Fibroblast of upper back skin (primary cell): Measurements from ENCODE around the gene MLLT10.

Source experiments
- DNase-seq: peaks from one replicate; pipeline ENCODE4 v3.0.0-alpha.2; 2013

The MLLT10 gene

GRCh38 chr10:21650353-21650752 is 116.3 kb downstream of the MLLT10 start:
- DNase-seq, result peak; percentile 18

DNA sequence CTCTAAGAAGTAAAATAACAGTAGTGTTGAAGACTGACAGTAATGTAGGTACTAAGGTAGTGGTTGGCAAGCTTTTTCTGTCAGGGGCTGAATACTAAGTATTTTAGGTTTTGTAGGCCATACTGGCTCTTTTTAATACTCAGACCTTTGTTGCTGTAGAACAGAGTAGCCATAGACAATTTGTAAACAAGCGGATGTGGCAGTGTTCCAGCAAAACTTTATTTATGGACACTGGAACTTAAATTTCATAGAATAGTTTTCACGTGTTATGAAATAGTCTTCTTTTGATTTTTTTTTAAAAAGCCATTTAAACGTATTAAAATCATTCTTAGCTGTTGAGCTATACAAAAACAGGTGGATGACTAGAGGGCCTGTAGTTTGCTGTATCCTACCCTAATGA is 121.2 kb downstream of the MLLT10 start:
- DNase-seq, result no peak

- DNase-seq, result no peak
Observed at GRCh38 chr10:21655687-21656086, 121.7 kb downstream of the MLLT10 start.

- DNase-seq, result no peak
Observed at GRCh38 chr10:21661087-21661486, 127.1 kb downstream of the MLLT10 start.

GRCh38 chr10:21661935-21662334 is 127.9 kb downstream of the MLLT10 start:
- DNase-seq, result no peak

- DNase-seq, result no peak
Observed at GRCh38 chr10:21662635-21663034, 128.6 kb downstream of the MLLT10 start.

DNA sequence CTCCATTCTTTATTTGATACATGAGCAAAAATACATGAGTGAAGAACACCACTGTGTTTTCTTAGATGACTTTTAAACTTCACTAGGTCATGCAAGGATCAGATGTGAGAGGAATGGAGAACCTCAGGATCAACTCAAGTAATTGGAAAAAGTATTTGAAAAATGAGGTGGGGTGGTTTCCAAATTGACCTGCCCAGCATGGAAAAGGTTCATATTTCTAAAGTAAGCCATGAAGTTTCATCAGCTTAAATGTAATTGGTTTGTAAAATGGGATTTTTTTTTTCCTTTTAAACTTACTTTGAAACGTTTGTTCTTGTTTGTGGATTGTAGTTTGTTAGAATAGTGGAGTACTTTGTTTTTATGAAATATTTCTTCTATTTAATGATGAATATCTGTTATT is 134.8 kb downstream of the MLLT10 start:
- DNase-seq, result peak; percentile 51

DNA sequence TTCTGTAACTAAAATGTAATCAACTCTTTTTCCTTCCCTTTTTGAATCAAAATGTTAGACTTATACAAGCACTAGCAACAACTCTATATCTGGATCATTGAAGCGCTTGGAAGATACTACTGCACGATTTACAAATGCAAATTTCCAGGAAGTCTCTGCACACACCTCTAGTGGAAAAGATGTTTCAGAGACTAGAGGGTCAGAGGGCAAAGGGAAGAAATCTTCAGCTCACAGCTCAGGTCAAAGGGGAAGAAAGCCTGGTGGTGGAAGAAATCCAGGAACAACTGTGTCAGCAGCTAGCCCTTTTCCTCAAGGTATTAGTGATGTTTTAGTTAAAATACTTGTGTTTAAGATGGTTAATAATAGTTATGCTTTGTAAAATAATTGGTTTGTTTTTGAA is 136.4 kb downstream of the MLLT10 start:
- no peak for DNase-seq

- no peak for DNase-seq
Observed at GRCh38 chr10:21673668-21674067, 139.6 kb downstream of the MLLT10 start.

GRCh38 chr10:21675157-21675796 is 141.2 kb downstream of the MLLT10 start:
- DNase-seq, result peak; percentile 25

DNA sequence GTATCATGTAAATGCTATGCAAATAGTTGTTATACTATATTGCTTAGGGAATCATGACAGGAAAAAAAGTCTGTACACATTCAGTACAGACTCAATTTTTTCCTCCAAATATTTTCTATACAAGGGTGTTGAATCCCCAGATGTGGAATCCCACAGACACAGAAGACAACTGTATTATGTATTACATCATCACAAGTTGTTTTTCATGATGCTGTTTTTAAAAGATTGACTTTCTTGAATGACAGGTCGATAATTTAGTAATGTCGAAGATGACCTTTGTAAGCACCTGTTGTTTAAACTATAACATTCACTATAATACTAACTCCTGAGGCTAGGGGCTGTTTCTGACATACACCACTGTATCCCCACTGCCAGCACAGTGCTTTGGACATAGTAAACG is 143.5 kb downstream of the MLLT10 start:
- DNase-seq, result no peak

GRCh38 chr10:21681156-21681555 is 147.1 kb downstream of the MLLT10 start:
- no peak for DNase-seq

GRCh38 chr10:21687266-21688008 is 153.4 kb downstream of the MLLT10 start:
- DNase-seq, result peak; percentile 82

GRCh38 chr10:21688009-21688332 is 153.9 kb downstream of the MLLT10 start:
- DNase-seq, result no peak

DNA sequence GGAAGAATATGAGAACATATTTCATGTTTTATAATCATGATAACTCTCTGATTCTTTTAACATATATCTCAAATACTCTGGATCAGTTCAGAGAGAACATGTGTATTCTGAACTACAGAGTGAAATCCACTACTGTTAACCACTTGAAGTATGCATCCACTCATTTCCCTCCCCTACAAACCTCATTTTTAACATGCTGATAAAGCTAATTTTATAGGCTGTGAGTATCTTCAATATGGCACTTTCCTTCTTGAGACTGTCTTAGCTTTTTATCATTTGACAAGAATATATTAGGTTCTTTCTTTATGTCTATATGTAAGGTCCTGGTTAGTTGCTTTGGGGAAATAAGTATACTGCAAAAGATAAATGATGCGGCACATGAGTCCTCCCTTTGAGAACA is 154.8 kb downstream of the MLLT10 start:
- no peak for DNase-seq

DNA sequence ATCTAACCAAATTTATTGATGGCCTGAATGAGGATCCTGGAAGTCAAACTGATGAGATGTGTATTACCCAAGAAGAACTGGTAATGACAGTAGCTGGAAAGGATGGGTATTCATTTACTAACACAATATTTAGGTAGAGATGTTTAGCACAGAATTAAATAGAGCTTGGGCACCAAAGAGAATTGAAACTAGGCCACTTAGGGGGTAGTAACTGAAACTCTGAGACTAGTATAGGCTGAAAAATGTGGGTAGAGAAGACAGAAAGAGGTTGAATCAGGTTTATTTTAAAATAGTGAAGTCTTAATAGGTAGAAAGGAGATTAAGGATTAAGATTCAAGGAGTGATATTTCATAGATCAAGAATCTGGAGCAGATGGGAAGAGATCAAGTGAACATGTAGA is 155.8 kb downstream of the MLLT10 start:
- DNase-seq, result no peak

- no peak for DNase-seq
Observed at GRCh38 chr10:21692916-21693315, 158.9 kb downstream of the MLLT10 start.

DNA sequence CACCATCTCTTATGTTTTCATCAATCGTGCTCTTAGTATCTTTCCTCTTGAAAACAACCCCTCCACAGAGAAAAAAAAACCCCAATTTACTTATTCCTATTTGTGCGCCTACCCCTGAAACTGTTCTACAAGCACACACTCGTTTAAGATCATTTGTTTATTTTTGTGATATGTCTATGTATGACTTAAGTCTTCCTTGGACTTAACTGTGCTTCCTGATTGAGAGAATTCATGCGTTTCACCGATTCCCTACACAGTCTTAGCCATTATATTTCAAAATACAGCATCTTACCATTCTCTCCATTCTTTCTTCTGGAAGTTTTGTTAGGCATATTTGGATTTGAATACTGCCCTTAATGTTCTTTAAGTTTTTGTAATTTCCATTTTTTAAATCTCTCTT is 159.4 kb downstream of the MLLT10 start:
- no peak for DNase-seq

DNA sequence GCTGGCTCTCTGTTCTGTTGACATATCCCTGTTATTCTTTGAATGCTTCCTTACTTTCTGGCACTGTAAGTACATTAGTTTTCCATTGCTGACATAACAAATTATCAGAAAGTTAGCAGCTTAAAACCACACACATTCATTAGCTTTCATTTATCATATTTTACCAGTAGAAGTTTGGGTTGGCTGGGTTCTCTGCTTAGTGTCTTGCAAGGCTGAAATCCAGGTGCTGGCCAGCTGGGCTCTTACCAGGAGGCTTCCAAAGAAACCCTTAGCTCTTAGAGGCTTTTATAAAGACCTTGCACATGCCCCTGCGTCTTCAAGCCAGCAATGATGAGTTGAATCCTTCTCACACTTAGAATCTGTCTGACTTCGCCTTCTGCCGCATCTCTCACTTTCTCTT is 160.6 kb downstream of the MLLT10 start:
- DNase-seq, result peak; percentile 92

- no peak for DNase-seq
Observed at GRCh38 chr10:21696302-21696701, 162.3 kb downstream of the MLLT10 start.

DNA sequence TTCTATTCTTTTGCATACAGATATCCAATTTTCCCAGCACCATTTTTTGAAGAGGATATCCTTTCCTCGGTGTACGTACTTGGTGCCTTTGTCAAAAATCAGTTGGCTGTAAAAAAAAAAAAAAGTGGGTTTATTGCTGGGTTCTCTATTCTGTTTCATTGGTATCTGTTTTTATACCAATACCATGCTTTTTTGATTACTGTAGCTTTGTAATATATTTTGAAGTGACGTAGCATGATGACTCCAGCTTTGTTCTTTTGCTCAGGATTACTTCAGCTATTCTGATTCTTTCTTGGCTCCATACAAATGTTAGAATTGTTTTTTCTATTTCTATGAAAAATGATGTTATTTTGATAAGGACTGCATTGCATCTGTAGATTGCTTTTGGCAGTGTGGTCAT is 165.5 kb downstream of the MLLT10 start:
- DNase-seq, result no peak

DNA sequence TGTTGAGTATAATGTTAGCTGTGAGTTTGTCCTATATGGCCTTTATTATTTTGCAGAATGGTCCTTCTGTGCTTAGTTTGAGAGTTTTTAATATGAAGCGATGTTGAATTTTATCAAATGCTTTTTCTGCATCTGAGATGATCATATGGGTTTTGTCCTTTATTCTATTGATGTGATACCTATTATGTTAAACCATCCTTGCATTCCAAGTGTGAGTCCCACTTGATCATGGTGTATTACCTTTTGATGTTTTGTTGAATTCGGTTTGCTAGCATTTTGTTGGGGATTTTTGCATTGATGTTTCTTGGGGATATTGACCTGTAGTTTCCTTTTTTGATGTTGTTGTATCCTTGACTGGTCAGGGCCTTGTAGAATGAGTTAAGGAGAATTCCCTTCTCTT is 166.4 kb downstream of the MLLT10 start:
- no peak for DNase-seq

DNA sequence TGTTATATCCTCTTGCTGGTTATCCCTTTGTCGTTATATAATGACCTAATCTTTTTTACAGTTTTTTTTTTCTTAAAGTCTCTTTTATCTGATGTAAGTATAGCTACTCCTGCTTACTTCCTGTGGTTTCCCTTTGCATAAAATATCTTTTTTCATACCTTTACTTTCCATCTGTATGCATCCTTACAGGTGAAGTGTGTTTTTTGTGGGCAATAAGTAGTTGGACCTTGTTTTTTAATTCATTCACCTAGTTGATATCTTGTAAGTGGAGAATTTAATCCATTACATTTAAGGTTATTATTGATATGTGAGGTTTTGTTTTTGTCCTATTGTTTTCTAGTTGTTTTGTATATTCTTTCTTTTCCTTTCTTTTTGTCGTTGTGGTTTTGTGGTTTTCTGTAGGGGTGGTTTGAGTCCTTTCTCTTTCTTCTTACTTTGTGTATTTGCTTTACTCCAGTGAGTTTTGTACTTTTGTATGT is 168.6 kb downstream of the MLLT10 start:
- no peak for DNase-seq

- no peak for DNase-seq
Observed at GRCh38 chr10:21705142-21705827, 171.3 kb downstream of the MLLT10 start.
